NK-92 (cell line): ENCODE results near the gene LYZL1.
"Not testable (repeated sequence)": the region's sequence is repeated elsewhere in the genome, so short reads cannot be mapped to it uniquely, and the experiment has no call there.

Experiments
- DNase-seq: peaks from one replicate; lab custom pipeline; 2025; ENCODE audit not compliant: unreplicated experiment; lab: John Stamatoyannopoulos, UW

Gene LYZL1

DNA sequence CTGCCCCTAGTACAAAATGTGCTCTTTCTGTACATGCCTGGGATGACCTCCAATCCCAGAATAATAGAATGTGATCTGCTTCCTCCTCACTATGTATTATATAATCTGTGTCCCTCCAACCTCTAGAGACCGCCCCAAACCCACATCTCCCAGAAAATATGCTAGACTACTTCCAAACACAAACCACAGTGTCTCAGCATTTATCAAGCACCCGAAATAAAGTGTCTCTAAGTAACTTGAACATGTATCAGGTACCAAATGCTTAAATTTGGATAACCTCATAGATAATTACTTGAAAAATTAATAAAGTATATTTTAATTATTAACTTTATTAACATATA lies 16.1 kb downstream of the LYZL1 start:
- DNase-seq: no peak

DNA sequence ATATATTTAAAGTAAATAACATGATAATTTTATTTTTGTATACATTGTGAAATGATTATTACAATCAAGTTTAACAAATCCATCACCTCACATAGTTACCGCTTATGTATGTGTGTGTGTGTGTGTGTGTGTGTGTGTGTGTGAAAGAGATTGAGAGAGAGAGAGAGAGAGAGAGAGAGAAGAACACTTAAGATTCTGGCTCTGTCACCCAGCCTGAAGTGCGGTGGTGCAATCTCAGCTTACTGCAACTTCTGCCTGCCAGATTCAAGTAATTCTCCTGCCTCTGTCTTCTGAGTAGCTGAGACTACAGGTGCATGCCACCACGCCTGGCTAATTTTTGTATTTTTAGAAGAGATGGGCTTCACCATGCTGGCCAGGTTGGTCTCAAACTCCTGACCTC lies 17.8 kb downstream of the LYZL1 start:
- no peak for DNase-seq

DNA sequence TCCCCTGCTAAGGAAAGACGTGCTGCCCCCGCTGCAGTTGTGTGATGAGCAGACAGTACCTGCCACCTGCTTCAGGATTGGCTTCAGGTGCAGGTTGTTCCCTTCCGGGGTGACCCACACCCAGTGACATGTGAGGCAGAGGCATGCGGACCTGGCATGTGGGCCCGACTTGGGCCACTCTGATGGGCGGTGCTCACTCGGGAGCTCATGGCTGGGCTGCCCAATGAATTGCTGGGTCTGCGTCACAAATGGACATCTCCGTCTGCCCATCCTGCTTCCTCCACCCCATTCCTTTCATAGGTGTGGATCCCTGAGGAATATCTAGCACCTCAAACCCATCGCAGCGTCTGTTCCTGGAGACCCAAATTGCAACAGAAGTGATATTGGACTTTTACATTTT lies 19.3 kb downstream of the LYZL1 start:
- DNase-seq: not testable (repeated sequence)

DNA sequence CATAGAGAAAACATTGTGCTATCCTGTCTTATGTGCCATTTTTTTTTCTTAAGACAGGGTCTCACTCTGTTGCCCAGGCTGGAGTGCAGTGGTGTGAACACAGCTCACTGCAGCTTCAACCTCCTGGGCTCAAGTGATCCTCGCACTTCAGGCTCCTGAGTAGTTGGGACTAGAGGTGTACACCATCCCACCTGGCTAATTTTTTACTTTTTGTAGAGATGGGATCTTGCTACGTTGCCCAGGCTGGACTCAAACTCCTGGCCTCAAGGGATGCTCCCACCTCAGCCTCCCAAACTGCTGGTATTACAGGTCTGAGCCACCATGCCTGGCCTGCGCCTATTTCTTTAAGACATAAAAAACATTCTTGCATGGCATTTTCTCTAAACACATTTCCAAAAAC lies 20.6 kb downstream of the LYZL1 start:
- DNase-seq: no peak

DNA sequence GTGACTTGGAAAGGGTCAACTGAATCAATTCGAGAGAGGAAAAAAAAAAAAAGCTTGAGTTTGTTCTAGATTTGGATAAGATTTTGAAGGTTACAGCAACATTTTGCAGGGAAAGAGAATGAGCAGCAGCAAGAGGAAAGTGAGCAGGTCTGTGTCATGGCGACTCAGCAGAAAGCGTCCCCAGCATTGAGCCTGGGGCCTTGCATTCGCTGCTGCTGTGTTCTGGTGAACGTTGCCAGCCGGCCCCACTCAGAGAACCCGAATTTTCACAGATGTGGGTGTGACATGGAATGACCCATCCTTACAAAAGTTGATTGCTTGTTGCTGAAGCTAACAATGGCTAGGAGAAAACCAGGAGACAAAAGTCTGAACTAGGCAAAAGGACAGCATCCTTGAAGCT lies 21.6 kb downstream of the LYZL1 start:
- DNase-seq: not testable (repeated sequence)

DNA sequence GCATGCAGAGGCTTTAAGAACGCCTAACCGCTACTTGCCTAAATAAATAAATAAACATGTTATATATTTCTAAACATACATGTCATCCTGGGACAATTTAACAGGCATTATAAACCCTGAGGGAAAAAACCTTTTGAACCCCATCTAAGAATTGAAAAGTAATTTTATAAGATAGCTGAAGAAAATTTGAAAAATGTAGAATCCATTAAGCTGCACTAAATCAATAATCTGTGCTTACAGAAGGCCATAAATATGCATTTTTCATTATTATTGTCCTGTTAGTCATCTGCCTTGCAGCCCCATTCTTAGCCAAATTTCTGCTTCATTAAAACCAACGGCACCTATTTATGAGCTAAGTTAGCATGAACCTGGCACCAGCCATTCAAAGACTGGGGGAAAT lies 24.2 kb downstream of the LYZL1 start:
- DNase-seq: no peak

DNA sequence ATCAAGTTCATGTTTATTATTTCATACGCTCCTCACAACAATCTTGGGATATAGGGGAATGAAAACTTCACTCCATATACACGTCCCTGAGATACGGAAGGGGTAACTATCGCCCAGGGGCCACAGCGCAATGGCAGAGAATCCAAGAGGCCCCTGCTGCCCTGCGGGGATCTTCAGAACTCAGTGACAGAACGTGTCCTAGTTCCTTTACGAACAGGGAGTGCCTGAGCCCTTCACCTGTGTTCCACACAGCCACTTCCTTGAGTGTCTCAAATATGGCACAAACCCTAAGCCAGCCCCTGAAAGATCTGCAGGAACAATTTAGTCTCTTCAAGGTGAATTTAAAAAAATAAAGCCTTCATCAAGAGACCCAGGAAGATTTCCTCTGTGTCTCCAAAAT lies 25.9 kb downstream of the LYZL1 start:
- no peak for DNase-seq

DNA sequence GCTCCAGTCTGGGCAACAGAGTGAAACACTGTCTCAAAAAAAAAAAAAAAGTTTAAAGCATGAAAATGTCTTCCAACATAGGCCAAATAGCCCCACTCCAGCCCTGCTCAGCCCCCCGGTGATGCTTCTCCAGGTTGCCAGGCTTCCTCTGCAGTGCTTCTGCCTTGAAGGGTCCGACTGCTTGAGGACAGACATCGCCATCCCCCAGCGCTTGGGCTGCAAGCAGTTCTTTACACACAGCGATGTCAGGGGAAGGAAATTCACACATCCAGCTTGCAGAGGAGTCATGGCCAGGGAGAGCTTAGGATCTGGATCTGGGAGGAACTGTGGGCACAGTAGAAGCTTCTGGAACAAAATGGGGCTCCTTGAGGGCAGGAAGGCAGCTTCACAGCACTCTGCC lies 26.9 kb downstream of the LYZL1 start:
- no peak for DNase-seq

DNA sequence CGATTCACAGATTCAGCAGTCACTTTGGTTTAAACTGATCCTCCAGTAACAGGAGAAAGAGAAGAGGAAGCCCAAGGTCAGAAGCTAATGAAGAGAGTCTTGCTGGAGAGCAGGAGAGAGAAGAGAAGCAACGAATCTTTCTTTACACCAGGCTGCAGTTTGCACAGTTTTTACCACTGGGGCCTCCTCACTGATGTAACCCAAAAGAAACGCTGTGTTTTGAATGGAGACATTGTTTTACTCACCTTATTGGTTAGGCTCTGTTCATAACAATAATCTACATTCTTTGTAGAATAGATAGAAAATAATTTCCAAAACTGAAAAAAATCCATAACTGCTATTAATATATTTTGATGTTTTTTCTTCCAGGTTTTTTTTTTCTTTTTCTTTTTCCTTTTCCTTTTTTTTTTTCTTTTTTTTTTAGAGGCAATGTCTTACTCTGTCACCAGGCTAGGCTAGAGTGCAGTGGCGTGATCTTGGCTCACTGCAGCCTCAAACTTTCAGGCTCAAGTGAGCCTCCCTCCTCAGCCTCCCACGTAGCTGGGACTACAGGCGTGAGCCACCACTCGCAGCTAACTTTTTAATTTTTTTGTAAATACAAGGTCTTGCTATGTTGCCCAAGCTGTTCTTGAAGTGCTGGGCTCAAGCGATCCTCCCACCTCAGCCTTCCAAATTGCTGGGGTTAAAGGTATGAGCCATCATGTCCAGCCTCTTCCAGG lies 27.6 kb downstream of the LYZL1 start:
- DNase-seq: no peak

DNA sequence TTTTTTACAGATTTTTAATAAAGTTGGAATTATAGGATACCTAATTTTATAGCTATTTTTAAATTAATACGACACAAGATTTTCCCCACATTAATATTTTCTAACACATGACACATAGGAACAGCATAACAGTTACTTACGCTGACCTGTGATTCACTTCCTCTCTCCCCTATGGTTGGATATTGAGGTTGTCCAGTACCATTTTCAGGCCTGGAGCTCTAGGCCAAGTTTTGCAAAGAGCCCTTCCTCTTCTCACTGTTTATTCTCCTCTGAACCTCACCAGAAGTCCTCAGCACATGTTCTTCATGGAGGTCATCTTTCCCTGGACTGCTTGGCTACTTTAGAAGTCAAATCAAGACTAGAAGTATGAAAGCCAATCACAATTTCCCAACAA lies 28.2 kb downstream of the LYZL1 start:
- no peak for DNase-seq

DNA sequence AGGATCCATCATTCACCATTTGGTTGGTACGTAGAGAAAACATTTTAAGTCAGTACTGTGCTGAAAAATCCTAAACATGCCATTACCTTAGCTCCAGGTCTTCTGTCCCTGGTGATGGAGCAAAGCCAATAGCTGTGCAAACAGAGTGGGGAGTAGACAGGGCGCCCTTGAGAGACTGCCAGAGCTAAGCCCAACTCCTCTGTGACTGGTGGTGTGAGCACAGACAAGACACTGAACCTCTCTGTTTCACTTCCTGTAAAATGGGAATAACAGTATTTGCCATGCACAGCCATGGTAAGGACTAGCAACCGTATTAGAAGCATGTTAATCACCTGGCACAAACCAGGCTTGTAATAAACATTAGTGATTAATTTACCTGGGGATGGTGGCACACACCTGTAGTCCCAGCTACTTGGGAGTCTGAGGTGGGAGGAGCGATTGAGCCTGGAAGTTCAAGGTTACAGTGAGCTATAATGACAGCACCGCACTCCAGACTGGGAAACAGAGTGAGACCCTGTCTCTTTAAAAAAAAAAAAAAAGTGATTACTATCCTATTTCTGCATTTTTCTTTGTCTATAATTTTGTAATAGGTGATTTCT lies 28.7 kb downstream of the LYZL1 start:
- DNase-seq: no peak

DNA sequence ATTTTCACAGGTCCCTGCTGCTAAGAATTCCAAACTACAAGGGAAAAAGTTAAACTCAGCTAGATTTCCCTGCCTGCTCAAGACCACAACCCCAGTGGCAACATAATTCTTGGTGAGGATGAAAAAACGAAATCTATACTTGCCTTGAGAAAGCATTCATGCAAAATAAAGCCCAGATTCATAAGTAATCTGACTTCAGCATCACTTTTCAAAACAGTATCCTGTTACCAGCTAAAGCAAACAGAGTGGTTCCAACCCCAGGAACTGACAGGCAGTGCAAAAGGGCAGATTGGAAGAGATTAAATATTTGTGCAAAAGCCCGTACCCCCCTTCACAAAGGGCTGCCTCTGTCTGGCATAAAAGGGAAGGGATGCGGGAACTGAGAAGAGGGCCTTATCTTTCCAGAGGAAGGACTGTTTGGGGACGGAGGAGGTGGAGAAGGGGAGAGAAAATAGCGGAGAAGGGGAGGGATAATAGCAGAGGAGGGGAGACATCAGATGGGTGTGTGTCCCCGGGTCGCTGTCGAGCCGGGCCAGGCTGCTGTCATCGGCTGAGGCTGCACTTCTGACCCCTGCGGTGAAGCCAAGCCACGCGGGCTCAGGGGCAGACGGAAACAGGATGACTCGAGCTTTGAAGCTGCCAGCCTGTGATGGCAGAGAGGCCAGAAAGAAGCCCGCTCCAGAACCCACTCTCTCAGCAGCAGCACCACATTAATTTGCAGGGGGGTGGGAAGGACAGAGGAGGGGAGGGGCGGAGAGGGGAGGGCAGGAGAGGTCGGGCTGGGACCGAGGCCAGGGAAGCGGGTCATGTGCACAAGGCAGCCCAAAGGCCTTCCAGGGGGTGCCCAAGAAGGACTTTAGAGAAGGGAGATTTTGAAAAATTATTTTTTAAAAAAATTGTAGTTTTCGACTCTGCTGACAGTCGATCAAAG lies 29.5 kb downstream of the LYZL1 start:
- DNase-seq: not testable (repeated sequence)

DNA sequence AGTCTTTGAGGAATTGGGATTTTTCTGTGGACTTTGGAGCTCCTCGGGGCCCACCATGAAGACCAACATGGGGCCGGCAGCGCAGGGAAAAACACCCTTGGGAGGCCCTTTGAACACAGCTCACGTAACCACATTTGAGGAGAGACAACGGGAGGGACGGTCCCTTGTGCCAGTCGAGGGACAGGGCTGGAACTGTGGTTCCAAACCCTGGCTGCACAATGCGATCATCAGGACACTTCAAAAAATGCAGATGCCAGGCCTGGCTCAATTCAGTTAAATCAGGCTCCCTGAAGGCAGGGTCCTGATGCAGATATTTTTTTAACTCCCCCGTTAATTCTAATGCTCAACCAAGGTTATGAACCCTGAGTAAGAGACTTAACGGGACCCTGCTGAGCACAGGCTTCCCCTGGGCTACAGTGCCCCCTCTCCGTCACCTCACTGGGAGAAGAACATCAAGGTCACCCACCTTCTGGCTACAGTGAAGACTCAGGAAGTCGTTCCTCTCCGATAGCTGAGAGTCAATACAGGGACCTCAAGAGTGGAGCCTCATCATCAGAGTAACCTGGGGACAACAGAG lies 30.4 kb downstream of the LYZL1 start:
- DNase-seq: no peak

DNA sequence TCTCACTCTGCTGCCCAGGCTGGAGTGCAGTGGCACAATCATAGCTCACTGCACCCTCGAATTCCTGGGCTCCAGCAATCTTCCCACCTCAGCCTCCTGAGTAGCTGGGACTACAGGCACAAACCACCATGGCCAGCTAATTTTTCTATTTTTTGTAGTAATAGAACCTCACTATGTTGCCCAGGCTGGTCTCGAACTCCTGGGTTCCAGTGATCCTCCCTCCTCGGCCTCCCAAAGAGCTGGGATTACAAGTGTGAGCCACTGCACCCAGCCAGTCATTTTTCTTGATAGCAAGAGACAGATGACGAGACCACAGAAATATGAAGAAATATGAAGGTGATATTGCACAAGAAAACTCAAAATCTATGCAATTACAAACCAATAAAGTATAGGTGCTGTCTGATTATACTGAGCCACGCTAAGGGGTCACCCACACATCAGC lies 31.8 kb downstream of the LYZL1 start:
- not testable (repeated sequence) for DNase-seq

DNA sequence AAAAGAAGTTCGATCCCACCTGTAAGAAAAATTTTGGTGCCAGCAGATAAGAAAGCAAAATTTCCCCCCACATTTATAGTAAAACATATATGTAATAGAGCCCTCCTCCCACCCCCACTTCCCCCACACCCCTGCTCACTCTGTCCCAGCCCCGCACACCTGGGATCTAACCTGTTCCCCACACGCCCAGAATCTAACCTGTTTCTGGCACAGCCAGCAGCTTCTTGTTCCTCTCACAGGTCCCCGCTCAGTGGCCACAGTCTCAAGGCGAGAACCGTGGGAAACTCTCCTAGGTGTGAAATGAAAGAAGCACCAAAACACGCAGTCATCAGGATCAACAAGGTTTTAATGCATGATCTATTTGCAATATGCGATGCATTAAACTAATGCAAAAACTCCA lies 32.8 kb downstream of the LYZL1 start:
- DNase-seq: no peak

DNA sequence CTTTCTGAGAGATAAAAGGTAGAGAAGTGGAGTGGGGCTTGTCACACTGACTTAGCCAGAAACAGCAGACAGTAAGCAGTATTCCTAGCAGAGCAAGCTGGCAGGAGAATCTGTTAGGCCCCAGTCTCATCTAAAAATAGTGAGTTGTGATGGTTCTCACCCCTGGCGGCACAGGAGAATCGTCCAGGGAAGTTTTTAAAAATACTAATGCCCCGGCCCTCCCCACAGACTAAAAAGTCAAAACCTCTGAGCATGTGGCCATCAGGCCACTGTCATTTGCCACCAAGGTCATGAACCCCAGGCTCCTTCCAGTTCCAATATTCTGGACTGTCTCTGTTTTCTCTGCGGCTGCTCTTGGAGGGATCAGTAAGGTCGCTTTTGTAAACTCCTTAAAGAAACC lies 34.0 kb downstream of the LYZL1 start:
- DNase-seq: no peak

DNA sequence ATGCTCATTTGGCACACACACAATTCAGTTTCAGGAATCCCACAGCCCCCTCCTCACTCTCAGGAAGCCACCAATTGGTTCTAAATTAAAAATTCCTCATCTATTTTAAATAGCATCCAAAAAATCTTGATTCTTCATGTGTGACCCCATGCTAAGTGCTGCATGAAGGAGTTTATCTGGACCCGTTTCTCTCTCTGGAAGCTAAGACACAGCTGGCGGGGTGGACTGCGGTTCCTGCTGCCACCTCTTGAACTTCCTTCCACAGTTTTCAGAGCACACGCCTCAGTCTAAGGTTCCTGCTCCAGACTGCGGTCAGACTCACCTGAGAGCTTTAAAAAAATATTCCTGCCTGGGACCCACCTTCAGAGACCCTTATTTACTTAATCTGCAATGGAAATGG lies 34.5 kb downstream of the LYZL1 start:
- DNase-seq: no peak

DNA sequence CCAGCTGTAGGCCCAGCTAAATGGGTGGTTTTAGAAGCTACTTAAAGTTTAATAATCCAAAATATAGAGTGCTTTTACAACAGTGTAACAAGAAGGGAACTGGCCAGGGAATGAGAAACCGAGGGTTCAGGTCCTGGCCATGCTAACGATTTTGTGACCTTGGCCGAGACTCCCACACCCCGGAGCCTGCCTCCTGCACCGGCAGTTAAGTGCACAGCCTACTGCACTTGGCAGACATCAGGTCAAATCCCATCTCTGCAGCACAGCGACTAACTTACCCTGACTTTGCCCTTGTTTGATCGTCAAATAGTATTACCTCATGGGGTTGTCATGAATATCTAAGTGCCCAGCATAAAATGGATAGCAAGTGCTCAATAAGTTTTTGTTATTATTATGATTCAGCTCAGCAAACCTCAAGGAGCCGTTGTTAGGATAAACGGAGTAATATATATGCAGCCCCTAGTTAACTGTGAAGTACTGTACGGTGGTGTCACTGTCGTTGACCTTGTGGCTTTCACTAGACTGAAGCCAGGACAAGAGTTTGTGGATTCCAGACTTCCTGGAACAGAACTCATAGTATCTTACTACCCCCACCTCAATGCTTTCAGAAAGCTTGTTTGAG lies 35.5 kb downstream of the LYZL1 start:
- no peak for DNase-seq

DNA sequence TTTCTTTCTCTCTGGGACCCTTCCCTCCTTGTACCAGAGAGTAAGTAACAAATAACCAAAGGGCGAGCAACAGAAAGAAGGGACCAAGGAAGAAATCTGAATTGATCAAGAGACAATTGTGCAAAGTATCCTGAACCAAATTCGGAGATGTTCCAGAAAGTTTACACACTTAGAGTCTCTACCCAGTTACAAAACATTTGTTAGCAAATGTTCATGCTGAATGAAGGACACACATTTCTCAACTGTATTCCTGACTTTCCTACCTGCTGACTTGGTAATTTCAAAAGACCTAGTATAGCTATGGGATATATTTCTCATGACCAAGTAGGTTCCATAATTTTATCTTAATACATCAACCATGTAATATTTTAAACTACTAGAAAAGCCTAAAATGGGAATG lies 37.4 kb downstream of the LYZL1 start:
- no peak for DNase-seq

DNA sequence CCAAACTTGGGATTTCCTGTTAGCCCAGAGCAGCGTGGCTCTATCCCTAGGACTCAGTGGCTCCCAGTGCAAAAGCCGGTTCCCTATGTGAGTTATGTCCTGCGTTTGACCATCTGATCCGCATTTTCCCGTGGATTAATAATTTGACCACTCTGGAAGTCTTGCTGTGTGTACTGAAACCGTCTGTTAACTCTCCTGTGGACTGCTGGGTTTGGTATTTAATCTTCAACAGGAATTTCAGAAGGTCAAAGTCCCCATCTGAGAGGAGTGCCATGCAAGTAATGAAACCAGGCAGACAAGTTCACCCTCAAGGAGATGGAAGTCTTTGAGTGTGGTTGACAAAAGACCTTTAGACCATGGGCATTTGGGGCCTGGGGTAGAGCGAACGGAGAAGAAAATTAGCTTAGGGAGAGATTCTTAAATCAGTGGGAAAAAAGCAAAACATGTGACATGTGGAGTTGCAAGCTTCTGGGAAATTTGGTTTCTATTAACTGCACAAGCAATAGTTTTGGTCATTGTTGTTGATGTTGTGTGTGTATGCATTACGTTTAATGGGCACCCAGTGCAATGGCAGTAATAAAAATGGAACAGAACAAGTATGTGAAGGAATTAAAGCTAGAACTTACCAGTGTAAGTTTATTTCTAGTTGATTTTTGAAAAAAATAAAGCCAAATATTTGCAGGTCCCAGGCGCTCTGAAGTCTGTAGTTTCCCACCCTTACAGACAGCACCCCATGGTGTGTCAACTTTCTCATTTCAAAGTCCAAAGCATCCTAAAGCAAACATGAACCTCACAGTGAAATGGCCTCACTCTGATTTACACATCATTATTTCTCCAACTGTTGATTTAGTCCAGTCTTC lies 38.2 kb downstream of the LYZL1 start:
- no peak for DNase-seq
